Body of pancreas (tissue), 4 donors: ENCODE results near the gene NAA50. TPM values are rescaled to one million over a fixed set of nuclear protein-coding genes. Genes with fewer than 3 reads are reported as not detected.

Source experiments
- ATAC-seq: fragments of 150-250 bp; one replicate; pipeline ENCODE4 v1.9.1; 2016
- DNase-seq, 4 donors: peaks; one replicate each; pipeline ENCODE4 v3.0.0-alpha.2; 2019
- H3K27ac ChIP-seq, 4 donors: fragments of 200-600 bp; sonication (generic); 1 replicate in 3 of 4; 2 replicates in 1 of 4; pipeline versions ENCODE4 v1.5.1 to v1.6.1; 2016 to 2019; ENCODE audit warnings: mild to moderate bottlenecking in 1 of 4, mixed read lengths in 1 of 4, moderate library complexity in 1 of 4
- H3K27me3 ChIP-seq, 2 donors: fragments of 200-600 bp; sonication (generic); one replicate each; pipeline ENCODE4 v1.6.0; 2016; ENCODE audit warnings: mild to moderate bottlenecking in 1 of 2
- H3K36me3 ChIP-seq, 2 donors: fragments of 200-600 bp; sonication (generic); replicated peaks in 1 of 2; 2 replicates each; pipeline ENCODE4 v1.5.1; 2016; ENCODE audit warnings: low read depth in 2 of 2; ENCODE audit not compliant: insufficient read depth in 1 of 2
- H3K4me1 ChIP-seq: fragments of 200-600 bp; sonication (generic); one replicate; pipeline ENCODE4 v1.6.0; 2016
- H3K4me3 ChIP-seq, 2 donors: fragments of 200-600 bp; sonication (generic); 1 replicate in 1 of 2; 2 replicates in 1 of 2; pipeline ENCODE4 v1.5.1; 2016 to 2019
- H3K9me3 ChIP-seq, 3 donors: fragments of 200-600 bp; sonication (generic); 1 replicate in 2 of 3; 2 replicates in 1 of 3; pipeline ENCODE4 v1.5.1; 2016
- POLR2A ChIP-seq, 3 donors: fragments of 450-650 bp; IDR thresholded peaks; one replicate each; pipeline ENCODE4 v1.6.1; 2016; ENCODE audit warnings: antibody characterized with exemption in 3 of 3, mild to moderate bottlenecking in 2 of 3
- WGBS, 2 donors: methylation state at CpG; one replicate each; pipeline ENCODE4 v1.1.5; 2017; 5-methylcytosine and 5-hydroxymethylcytosine counted together
- intact Hi-C: fragments of 100-400 bp; cut with DNase I; formaldehyde crosslinking; loops from one replicate; pipeline ENCODE4 v1.15.1; 2023
- total RNA-seq, 2 donors: library from RNA; depleted of rRNA; stranded (reverse); fragments of >200 nt; gene quantifications; one replicate each; pipeline ENCODE4 v1.1.0, GENCODE V29; 2016
- TF ChIP-seq, protein P1 (sequence below), 7 experiments: fragments of 450-650 bp in 4 of 7; fragments of 200-600 bp in 3 of 7; sonication (generic) in 3 of 7; IDR thresholded peaks; one replicate each; pipeline ENCODE4 v1.5.1; 2016 to 2019; ENCODE audit warnings: antibody characterized with exemption in 7 of 7

NAA50 gene
- total RNA-seq, 2 donors from 2014 or later, result 32.2 to 93.6 TPM

DNA sequence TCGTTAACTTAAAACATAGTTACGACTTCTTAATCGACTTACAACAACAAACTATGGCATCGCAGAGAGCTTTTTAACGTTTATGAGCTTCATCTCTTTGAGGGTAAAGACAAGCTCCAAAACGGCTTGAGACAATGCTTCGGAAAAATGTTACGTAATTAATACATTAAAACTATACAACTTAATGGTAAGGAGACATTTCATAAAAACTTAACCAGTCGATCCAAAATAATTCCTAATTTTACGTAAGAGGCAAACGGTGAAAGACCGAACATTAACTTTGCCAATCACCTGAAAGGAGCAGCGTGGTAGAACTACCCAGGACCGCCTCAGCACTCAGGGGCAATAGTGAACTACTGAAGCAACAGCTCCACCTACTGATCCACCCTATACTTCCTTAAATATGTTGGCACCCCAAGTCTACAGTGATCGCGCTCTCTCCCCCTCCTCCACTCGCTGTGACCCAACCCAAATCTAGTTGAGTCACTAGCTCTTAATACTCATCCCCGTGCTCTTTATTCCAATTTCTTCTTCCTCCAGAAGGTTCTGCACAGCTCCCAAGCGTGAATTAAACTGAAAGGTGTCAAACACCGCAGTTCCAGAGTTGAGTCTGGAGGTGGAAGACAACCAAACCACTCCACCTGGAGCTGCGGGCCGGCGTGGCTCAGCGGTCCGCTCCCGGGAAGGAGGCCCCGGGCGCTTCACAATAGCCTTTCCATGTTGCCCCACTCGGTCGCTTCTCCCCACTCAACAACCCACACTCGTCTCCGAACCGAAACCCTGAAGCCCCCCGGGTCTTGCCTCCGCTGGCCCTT is 901 bp downstream of the NAA50 start:
- TF ChIP-seq POLR2A (IDR thresholded peaks at IDR 0.05), result peak in 1 of 3 donors; percentile 22
- TF ChIP-seq, protein P1, sequence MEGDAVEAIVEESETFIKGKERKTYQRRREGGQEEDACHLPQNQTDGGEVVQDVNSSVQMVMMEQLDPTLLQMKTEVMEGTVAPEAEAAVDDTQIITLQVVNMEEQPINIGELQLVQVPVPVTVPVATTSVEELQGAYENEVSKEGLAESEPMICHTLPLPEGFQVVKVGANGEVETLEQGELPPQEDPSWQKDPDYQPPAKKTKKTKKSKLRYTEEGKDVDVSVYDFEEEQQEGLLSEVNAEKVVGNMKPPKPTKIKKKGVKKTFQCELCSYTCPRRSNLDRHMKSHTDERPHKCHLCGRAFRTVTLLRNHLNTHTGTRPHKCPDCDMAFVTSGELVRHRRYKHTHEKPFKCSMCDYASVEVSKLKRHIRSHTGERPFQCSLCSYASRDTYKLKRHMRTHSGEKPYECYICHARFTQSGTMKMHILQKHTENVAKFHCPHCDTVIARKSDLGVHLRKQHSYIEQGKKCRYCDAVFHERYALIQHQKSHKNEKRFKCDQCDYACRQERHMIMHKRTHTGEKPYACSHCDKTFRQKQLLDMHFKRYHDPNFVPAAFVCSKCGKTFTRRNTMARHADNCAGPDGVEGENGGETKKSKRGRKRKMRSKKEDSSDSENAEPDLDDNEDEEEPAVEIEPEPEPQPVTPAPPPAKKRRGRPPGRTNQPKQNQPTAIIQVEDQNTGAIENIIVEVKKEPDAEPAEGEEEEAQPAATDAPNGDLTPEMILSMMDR (IDR thresholded peaks at IDR 0.05), result peak; percentile 35 to 90 (median 80)
- DNase-seq (peak; percentile 69 to 89 (median 78)), ATAC-seq (peak; percentile 60)
- Histone ChIP-seq H3K36me3 (no peaks in the 10 kb centered on the region), H3K4me3 (peak overlapping the region; percentile 87 to 88), H3K4me1 (peaks cover 54% of the 10 kb centered on the region), H3K27me3 (no peaks in the 10 kb centered on the region), H3K9me3 (no peaks in the 10 kb centered on the region), H3K27ac (peak overlapping the region; percentile 90 to 100 (median 96))
- intact Hi-C loops, result no loop called here
- WGBS, 2 donors, result 0 to 1% methylated on average over 28 to 35 of the region's 35 CpGs

DNA sequence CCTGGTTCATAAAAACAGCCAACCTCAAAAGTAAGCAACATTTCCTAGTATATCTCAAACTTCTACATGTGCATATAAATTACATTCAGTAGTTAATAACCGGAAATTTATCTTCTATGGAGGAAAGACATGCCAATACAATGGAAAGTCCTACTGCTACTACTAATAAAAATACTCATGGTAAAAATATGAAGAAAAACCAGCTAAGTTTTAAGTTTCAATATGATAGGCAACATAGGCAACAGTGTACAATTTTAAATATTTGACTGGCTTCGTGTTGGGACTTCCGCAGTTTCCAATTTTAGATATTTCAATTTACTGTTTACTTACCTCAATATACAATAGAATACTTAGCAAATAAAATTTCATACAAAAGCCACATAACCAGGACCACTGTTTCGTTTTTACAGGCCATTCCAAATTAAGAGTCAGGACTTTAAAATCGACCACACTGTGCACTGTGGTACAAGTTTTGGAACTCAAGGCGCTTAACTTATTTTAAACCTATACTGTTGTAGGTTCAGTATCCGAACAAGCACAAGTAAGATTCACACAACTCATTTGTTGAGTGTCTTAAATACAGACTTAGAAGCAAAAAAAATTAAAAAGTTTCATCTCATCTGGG is 2.9 kb downstream of the NAA50 start:
- no peak overlapping the region for H3K4me3 ChIP-seq
- intact Hi-C loops, result no loop called here
- 42 to 49% methylated on average over 7 of the region's 7 CpGs for WGBS, 2 donors

DNA sequence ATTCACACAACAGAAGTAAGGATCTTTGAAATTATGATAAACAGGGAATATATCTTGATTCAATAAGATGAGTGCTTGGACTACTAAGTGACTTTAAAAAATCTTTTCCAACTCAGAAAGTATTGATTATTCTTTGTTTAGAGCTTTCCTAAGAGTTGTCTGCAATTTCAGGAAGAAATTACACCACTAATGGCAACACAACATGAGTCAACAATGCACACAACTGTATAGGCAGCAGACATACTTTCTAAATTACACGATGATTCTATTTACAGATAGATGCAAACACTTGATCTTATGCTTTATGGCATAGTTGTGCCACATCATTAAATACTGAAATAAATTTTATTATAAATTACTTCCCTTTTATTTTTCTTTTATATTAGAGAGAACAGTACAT is 4.4 kb downstream of the NAA50 start:
- Histone ChIP-seq H3K9me3 (no peaks in the 10 kb centered on the region), H3K27me3 (no peaks in the 10 kb centered on the region), H3K36me3 (no peaks in the 10 kb centered on the region), H3K27ac (no peak overlapping the region), H3K4me3 (no peak overlapping the region), H3K4me1 (peaks cover 50% of the 10 kb centered on the region)
- no peak for DNase-seq
- WGBS, 2 donors, result 32 to 39% methylated on average over 1 of the region's 1 CpG
- TF ChIP-seq POLR2A (IDR thresholded peaks at IDR 0.05), result no peak
- TF ChIP-seq, protein P1 (IDR thresholded peaks at IDR 0.05), result no peak
- ATAC-seq, result no peak
- intact Hi-C loops, result no loop called here

More for the DNA sequence above, 2.9 kb downstream of the NAA50 start:
- no peak for TF ChIP-seq POLR2A (IDR thresholded peaks at IDR 0.05)
- TF ChIP-seq, protein P1 (IDR thresholded peaks at IDR 0.05), result no peak
- ATAC-seq (no peak), DNase-seq (no peak)
- no peaks in the 10 kb centered on the region for H3K9me3 ChIP-seq
- no peaks in the 10 kb centered on the region for H3K36me3 ChIP-seq
- H3K4me1 ChIP-seq, result peaks cover 50% of the 10 kb centered on the region
- no peak overlapping the region for H3K27ac ChIP-seq
- no peaks in the 10 kb centered on the region for H3K27me3 ChIP-seq

DNA sequence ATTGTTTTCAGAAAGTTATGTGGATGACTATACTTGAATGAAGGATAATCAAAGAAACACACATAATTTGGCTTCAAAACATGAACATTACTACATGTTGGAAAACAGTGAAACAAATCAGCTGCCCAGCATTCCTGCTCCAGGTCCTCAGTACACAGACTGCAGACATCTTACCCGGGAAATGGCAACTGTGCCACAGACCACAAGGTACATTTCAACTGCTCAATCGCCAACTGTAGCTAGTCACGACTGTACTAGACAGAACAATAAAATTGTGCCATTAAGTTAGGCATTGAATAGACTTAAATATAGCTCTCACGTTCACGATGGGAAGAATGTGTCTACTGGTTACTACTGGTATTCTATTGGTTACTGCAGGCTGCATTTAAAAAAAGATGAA is 5.0 kb downstream of the NAA50 start:
- Histone ChIP-seq H3K4me3 (no peak overlapping the region), H3K4me1 (peaks cover 55% of the 10 kb centered on the region), H3K27me3 (no peaks in the 10 kb centered on the region), H3K9me3 (no peaks in the 10 kb centered on the region), H3K36me3 (no peaks in the 10 kb centered on the region), H3K27ac (no peak overlapping the region)
- 36 to 41% methylated on average over 5 of the region's 5 CpGs for WGBS, 2 donors
- no peak for TF ChIP-seq POLR2A (IDR thresholded peaks at IDR 0.05)
- TF ChIP-seq, protein P1 (IDR thresholded peaks at IDR 0.05), result no peak
- intact Hi-C loops, result no loop called here
- ATAC-seq (no peak), DNase-seq (no peak)
